Muscle of back (tissue), 11 donors: ENCODE data around the gene ALS2. TPM values are rescaled to one million over a fixed set of nuclear protein-coding genes. Genes with fewer than 3 reads are reported as not detected.
"Not testable (repeated sequence)": the region's sequence is repeated elsewhere in the genome, so short reads cannot be mapped to it uniquely, and the experiment has no call there.

Source experiments
- DNase-seq, 3 donors: peaks; one replicate each; pipeline versions ENCODE4 v3.0.0 to v3.0.0-alpha.2; 2013
- polyA plus RNA-seq, 10 donors: library from polyadenylated mRNA; unstranded; fragments of 120-200 nt; gene quantifications; one replicate each; pipeline ENCODE4 v1.2.1, GENCODE V29; 2013; ENCODE audit not compliant: insufficient read length in 10 of 10

The ALS2 gene
- polyA plus RNA-seq, 10 donors, result 12.6 to 20.2 (median 17.6) TPM

DNA sequence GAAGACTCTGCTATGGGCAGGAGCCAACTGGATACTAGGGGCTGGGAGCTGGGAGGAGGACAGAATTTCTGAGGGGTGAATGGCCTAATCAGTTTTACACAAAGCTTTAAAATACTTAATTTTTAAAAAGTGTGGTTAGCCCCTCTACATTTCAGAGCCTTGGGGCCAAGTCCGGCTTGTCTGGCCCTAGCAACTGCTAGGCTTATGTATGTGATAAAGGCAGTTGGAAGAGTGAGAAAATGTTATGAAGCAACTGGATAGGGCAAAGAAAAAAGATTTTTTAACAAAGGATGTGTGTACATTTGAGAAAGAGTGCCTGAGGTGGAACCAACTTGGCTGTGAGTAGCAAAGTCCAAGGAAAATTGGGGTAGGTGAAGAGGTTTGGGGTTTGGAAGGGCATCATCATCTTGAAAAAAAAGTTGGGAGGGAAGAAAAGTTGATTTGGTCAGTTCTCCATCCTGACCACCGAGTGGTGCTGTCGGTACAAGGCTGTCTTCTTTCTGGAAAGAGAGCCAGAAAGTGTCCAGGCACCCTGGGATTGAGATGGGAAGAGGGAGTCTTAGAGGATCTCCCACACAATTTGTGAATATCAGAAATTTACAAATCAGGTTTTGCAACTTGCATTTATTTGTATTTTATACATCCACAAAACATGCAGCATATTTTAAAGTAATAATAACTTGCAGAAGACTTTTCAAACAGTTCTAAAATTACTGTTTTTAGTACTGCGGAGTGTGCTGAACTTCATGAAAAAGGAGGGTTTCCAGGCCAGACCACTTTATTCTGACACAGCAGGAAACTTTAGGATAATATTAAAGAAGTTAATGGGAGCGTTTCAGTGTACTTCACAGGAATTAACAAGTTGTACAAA lies 15.1 kb upstream of the ALS2 start:
- DNase-seq, result peak in 2 of 3 donors; percentile 38 to 66

DNA sequence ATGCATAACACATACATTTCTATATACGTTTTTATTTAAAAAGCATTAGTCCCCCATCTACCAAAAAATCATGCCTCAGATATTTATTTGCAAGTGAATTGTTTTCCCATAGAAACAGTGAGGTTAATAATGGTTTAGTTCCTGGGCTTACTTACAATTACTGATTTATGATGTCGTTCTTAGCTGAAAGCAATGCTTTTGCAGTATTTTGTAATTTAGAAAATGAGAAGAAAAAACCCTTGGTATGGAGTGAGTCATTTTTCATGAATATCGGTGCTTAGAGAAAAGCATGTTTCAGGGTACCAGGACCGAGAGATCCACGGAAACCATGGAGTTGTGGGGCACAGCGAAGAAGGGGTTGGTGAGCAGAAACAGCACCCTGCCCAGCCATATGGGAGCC lies 13.6 kb upstream of the ALS2 start:
- DNase-seq, result no peak

DNA sequence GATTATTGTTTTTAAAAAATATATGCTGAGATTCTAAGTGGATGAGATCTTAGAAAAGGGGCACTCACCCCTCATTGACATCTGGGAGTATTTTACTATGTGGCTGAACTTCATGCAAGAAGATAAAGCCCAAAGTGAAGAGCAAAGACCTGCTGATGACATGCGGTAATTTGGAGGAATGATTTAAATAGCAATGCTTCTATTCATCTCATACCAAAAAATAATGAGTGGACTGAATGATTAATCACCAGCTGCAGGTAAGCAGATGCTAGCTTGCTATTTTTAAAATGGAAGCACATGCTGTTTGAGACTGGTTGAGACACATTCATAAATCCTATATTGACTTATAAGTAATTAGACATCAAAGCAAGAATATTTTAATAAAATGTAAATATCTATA lies 12.9 kb upstream of the ALS2 start:
- no peak for DNase-seq

DNA sequence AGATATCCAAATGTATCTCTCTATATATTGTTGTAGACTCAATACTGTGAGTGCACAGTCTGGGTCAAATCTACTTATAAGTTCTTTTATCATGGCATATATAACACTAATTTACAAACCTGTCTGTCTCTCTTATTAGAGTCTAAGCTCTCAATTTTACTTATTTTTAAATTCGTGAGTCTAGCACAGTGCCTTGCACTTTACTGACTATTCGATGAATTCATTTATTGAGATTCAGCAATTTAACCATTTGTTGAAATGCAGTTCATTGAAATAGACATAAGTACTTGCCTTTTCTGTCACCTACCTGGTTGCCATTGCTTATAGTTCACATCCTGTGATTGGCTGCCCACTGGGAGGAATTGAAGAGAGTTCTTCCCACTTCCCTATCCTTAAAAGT lies 10.3 kb upstream of the ALS2 start:
- no peak for DNase-seq

DNA sequence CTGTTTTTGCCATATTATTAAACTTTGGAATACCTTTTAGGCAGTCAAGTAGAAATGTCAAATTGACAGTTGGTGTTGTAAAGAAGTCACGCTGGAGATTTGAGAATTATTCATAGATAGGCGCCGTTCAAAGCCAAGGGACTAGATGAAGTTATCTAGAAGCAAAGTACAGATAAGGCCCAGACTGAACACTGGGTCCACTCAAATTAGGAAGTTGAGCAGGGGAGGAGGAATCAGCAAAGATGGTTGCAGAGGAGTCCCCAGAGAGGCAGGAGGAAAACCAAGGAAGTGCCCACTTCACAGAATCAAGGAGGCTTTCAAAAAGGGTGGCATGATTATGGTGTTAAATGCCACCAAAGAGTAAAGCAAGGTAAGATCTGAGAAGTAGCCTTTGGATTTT lies 9.6 kb upstream of the ALS2 start:
- no peak for DNase-seq

DNA sequence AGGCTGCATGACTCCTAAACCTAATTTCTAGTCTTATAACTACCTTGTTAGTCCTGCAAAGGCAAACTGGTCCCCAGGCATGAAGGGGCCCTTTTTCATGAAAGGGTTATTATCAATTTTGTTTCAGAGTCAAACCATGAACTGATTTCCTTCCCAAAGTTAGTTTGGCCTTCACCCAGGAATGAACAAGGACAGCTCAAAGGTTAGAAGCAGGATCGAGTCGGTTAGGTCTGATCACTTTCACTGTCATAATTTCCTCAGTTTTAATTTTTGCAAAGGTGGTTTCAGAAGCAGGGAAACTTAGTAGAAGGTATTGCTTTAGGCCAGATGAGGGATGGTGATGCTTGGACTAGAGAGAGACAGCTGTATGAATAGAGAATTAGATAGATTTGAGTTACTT lies 8.7 kb upstream of the ALS2 start:
- DNase-seq, result no peak

DNA sequence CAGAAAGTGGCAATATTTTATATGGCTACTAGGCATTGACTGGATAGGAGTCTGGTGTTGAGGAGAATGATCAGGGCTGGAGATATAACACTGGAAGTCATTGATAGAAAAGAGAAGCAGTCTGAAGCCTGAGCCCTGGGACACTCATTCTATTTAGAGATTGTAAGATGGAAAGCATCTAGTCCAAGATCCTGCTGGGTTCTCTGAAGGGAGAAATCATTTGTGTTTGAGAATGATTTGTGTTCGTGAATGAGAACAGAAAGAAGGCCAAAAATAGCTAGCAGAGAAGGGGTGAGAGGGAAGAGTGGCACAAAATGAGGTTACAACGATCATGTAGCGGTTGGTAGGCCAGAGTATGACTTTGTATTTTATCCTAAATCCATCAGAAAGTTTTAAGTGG lies 7.6 kb upstream of the ALS2 start:
- no peak for DNase-seq

DNA sequence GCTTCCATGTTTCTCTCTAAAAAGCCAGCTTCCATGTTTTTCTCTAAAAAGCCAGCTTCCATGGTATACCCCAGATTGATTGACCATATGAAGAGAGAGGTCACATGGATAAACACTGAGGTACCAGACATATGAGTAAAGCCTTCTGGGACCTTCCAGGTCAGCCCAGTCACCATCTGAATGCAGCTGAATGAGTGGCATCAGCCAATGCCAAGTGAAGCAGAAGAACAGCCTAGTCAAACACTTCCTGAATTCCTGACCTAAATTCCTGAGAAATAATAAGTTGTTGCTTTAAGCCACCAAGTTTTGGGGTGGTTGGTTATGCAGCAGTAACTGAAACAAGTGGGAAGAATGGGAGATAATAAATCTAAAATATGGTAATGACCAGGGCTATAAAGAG lies 5.7 kb upstream of the ALS2 start:
- no peak for DNase-seq

DNA sequence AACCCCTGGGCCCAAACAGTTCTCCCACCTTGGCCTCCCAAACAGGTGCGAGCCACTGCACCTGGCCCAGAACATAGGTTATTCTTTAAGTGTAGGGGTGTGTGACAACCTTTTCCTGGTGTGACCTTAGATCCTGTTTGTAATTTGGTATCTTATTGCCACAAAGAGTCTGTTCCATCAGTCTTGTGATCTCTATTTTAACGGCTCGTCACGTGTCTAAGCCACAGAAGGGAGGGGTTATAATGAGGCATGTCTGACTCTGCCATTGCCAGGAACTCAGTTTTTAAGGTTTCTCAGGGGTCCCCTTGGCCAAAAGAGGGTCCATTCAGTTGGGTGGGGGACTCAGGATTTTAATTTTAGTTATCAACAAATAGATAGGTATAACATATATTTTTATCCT lies 4.4 kb upstream of the ALS2 start:
- DNase-seq, result no peak

DNA sequence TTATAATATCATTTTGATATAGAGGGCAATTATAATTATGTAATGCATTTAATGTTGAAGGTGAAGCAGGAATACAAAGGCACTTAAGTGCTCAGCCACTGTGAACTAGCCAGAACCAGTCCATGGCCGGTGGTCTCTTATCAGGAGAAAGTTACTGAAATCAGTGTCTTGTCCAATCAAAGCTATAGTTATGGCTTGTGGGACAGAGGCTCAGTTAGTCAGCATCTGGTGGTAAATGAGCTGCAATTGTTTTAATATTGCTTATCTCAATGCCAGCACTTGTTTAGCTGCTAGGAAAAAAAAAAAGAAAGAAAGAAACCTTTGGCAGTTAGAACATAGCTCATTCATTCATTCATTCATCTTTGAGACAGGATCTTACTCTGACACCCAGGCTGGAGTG lies 3.8 kb upstream of the ALS2 start:
- no peak for DNase-seq

DNA sequence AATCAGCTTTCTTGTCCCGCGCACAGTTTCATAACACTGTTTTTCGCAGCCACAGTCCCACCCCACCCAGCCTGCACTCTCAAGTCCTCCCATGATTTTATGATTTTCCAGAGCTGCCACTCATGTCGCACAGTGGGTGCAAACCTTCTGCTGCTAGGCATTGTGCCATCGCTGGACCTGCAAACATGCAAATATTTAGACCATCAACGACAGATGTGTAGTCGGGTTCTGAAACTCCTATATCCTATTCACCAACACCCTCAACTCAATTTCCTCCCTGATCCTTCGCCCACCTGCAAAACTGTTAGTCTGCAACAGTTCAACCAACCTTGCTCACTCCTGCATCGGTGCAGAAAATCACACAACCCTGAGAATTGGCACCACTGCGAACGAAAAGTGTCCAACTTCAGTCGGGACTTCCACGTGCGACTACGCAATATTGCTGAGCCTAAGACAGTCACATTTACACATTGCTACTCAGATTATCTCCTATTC lies 871 bp upstream of the ALS2 start:
- DNase-seq, result peak in 1 of 3 donors; percentile 22

DNA sequence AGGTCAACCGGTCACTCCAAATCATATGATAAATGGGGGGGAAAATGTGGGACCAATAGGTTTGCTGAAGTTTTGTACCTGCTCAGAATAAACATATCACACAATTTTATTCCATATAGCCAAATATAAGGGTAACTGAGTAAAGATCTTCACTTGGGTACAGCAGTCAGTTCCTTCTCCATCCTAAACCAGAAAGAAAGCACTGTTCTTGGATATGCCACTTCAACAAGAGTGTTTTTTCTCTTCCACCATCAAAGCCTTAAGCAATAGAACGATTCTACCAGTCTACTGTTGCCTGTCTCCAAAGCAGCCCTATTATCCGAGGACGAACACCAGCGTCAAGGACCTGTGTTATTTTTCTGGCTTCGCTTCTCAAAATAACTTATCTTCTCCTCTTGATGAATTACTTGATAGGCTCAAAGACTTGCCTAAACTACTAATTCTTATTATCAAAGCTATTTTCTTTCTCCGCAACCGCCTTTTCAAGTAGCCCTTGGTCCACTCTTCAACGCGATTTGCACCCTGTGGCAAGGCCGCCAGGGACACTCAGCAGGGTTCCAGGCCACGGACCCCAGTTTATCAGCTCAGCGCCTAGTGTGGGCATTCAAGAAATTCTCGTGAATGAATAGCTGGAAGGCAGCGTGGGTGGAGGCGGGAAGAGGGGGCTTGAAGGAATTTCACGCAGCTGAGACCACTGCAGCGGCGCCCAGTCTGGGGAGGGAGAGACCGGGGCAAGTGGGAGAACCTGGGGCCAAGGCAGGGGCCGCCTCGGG lies 646 bp downstream of the ALS2 start:
- no peak for DNase-seq

DNA sequence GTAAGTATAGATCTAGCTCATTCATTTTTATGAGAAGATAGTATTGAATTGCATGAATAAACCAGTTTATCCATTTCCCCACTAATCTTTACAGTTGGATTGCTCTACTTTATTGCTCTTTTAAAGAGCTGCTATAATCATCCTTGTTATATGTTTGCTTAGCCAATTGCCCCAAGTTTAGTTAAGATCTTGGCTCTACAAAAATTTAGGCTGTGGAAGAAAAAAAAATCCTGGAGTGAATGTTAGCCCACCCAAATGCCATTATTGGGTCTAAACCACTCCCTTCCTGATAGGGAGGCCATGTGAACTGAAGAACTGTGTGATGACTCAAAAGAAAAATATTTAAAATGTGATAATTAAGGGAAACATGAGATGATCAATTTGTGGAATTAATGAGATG lies 2.9 kb downstream of the ALS2 start:
- no peak for DNase-seq

DNA sequence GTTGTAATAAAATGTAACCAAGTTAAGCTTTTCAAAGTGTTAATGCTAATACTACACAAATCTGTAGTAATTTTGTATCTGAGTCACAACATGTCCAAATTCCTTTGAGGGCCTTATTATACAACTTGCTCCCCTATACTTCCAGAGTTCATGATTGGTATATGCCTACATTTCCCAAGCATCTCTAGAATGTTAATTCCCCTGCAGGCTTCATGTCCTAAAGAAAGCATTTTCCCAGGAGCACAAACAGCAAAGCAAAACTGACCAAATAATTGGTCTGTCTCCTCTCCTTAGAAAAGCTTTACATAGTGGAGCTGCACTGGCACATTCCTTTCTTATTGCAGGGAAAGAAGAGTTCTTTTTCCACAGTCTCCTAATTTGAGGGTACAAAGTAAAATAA lies 3.7 kb downstream of the ALS2 start:
- no peak for DNase-seq

DNA sequence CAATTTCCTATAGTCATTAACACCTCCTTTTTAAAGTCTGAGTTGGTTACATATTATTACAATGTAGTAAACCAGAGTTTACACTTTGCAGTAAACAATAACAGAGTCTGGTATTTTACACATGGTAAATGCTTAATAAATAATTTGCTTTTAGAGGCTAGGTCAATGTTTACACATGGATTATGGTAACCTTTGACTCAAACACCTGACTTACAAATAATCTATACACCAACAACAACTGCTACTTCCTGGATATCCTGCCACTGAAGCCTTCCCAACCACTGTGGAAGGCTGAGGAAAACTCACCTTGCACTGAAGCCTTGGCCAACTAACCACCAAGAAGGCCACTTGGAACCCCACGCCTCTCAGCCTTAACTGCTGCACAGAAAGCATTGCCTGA lies 5.4 kb downstream of the ALS2 start:
- no peak for DNase-seq

DNA sequence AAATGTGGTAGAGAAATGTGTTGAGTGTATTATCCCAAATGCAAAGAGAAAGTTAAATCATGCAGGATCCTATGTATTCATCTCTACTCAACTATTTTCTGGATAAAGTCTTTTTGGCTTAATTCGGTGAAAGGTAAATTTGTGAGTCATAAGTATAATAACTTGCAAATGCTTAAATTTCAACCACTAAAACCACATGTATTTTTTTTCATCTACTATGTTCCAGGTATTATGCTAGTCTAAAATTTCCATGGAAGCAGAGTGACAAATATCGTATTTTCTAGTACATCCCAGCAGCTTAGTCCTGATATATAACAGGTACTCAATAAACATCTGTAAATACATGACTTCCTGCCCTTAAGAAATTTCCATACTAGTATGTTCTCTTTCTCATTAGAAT lies 6.2 kb downstream of the ALS2 start:
- DNase-seq, result no peak

DNA sequence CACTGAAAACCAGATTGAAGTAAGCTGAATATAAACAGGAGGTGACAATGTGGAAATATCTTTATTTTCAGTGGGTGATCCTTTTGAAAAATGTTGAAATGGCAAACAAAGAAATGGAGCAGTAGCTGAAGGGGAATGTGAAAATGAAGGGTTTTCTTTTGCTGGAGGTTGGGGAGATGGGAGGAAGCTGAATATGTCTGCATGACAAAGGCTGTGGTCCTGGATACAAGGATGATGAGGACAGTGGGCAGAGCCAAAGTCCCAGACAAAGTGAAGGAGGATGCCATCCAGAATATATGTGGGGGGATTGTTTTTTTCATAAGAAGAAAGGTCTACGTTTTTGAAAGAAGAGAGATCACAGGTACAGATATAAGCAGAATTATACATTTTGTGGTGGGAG lies 6.7 kb downstream of the ALS2 start:
- DNase-seq, result no peak

DNA sequence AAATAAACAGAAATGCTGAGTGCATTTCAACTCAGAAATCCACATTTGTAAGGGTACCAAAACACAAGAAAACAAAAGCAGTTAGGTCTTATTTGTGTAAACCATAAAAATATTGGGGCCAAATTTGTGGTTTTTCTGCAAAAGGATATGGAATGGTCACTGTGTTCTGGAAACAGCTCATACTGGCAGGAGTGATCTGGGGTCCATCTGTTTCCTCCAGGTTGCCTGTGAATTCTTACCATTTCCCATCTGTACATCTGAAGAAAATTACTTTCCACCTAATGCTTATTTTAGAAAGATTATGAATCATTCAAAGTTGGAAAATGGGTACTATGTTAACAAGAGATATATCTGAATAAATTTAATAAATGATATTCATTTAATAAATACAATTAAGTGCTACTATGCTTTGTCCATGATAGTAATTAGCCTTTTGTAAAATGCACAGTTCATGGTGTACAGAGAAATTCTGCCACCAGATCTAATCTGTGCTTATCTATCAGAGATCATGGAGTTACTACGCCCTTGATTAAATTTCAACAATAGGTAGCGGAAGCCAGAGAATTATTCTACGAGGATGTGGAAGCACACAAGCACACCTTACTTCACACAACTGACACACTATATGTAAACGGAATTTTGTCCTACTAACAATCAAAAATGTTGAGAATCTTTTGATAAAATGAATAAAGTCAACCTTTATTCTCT lies 10.9 kb downstream of the ALS2 start:
- DNase-seq, result no peak

DNA sequence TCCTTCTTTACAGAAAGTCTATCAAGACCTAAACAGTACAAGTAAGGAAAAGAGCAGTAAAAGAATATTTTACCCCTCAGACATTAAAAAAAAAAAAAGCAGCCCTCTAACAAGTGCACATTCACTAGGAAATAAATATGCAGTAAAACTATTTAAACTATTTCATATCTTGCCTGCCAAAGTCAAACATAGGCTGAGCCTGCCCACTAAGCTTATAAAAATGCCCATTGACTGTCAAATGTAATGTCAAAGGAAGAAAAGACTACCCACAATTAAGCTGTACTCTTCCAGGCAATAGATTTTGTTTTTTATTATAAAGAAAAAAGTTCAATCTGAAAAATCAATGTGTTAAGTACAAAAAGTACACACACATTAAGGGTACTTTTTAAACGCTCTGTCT lies 11.8 kb downstream of the ALS2 start:
- no peak for DNase-seq

DNA sequence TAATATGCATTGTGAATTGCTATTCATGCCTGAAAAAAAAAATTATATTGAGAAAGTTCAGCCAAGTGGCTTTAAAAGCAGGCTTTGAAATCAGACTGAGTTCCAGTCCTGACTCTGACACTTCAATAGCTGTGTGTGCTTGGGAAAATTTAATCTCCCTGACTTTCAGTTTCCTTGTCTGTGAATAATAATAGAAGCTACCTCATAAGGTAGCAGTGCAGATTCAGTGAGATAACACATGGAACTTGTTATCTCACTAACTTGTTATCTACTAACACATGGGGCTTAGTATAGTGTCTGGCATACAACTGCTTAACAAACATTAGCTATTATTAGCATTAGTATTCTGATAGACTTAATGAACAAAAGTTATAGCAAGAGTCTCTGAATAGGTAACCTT lies 14.9 kb downstream of the ALS2 start:
- no peak for DNase-seq

DNA sequence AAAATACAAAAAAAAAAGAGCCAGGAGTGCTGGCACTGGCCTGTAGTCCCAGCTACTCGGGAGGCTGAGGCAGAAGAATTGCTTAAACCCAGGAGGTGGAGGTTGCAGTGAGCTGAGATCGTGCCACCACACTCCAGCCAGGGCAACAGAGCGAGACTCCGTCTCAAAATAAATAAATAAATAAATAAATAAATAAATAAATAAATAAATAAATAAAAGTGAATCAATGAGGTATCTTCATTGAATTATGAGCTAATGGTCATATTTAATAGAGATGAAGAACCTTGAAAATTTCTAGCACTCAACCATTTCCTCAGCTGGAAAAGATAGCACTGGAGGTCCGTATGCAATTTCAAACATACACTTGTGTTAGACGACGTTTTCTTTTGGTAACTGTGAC lies 16.3 kb downstream of the ALS2 start:
- DNase-seq, result not testable (repeated sequence)

DNA sequence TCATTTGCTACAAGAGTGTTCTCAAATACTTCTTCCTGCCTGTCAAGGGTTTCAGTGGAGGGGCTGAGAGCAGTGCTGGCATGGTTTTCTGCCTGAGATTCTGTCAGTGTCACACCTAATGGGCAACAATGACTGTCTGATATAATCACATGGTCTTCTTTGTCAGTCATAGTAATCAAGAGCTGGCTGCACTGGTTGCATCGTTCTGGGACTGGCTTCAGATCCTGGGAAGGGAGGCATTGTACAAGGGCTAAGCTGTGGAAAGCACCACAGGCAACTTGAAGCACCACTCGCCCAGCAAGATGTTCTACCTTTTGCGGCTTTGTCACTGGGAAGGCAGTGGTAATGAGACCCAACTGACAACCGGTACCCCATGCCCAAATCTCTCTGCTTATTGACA lies 19.6 kb downstream of the ALS2 start:
- no peak for DNase-seq

DNA sequence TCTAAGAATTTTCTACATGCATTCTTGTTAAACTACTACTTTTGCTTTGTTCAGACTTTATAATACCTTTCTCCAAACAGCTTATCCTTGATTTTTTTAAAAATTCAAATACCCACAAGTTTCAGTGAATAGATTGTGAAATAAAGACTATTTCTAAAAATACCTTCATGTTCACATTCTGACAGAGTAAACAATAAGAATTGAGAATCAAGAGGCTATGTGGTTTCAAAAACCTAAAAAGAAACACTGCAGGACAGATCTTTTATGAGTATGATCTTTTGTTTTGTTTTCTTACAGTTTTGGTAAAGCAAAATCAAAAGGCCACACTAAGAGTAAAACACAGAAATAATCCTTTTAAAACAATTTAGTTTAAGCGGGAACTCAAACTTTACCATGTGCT lies 21.2 kb downstream of the ALS2 start:
- DNase-seq, result no peak
